ENCODE results near the gene ANKRD40.
"Not testable (repeated sequence)": the region's sequence is repeated elsewhere in the genome, so short reads cannot be mapped to it uniquely, and the experiment has no call there.

The ANKRD40 gene

GRCh38 chr17:50728881-50729765 is 21.4 kb upstream of the ANKRD40 start:
- H3K79me2 ChIP-seq (ENCODE audit: low read length) = peaks cover 100% of the 10 kb centered on the region
- H3K36me3 ChIP-seq (replicated peaks; ENCODE audit: low read depth, low read length) = peaks cover 16% of the 10 kb centered on the region
- H3K4me1 ChIP-seq (ENCODE audit: low read length) = peaks cover 16% of the 10 kb centered on the region; the same call in 1 of the 2 replicates
- no peaks in the 10 kb centered on the region for H3K27me3 ChIP-seq (ENCODE audit: low read depth, low read length)
- no peak overlapping the region for H2AFZ ChIP-seq (ENCODE audit: low read depth, low read length)
- H3K4me2 ChIP-seq (ENCODE audit: low read length) = no peak overlapping the region
- TF ChIP-seq EZH2phosphoT487 (IDR thresholded peaks at IDR 0.05; ENCODE audit: low read depth) (no peak), CTCF (IDR thresholded peaks at IDR 0.05; ENCODE audit: low read depth, low read length) (no peak)
- H3K27ac ChIP-seq (ENCODE audit: low read length) = no peak overlapping the region
- peaks cover 91% of the 10 kb centered on the region for H4K20me1 ChIP-seq (ENCODE audit: insufficient read depth, low read length)
- H3K9me3 ChIP-seq (ENCODE audit: insufficient read depth, low read length) = no peaks in the 10 kb centered on the region
- H3K9ac ChIP-seq (ENCODE audit: low read length) = no peak overlapping the region
- H3K4me3 ChIP-seq (ENCODE audit: low read length) = no peak overlapping the region

GRCh38 chr17:50728112-50728429 is 20.4 kb upstream of the ANKRD40 start:
- TF ChIP-seq EZH2phosphoT487 (IDR thresholded peaks at IDR 0.05; ENCODE audit: low read depth) (no peak), CTCF (IDR thresholded peaks at IDR 0.05; ENCODE audit: low read depth, low read length) (no peak)
- Histone ChIP-seq H4K20me1 (ENCODE audit: insufficient read depth, low read length) (peaks cover 97% of the 10 kb centered on the region), H3K36me3 (replicated peaks; ENCODE audit: low read depth, low read length) (peaks cover 21% of the 10 kb centered on the region)

GRCh38 chr17:50725769-50726655 is 18.3 kb upstream of the ANKRD40 start:
- Histone ChIP-seq H3K9me3 (ENCODE audit: insufficient read depth, low read length) (no peaks in the 10 kb centered on the region), H3K36me3 (replicated peaks; ENCODE audit: low read depth, low read length) (peaks cover 26% of the 10 kb centered on the region), H3K4me2 (ENCODE audit: low read length) (no peak overlapping the region), H3K27ac (ENCODE audit: low read length) (no peak overlapping the region), H3K79me2 (ENCODE audit: low read length) (peaks cover 100% of the 10 kb centered on the region), H3K4me3 (ENCODE audit: low read length) (no peak overlapping the region), H3K9ac (ENCODE audit: low read length) (no peak overlapping the region), H2AFZ (ENCODE audit: low read depth, low read length) (no peak overlapping the region), H3K4me1 (ENCODE audit: low read length) (peaks cover 19% of the 10 kb centered on the region), H4K20me1 (ENCODE audit: insufficient read depth, low read length) (peaks cover 97% of the 10 kb centered on the region), H3K27me3 (ENCODE audit: low read depth, low read length) (no peaks in the 10 kb centered on the region)
- TF ChIP-seq CTCF (IDR thresholded peaks at IDR 0.05; ENCODE audit: low read depth, low read length) (no peak), EZH2phosphoT487 (IDR thresholded peaks at IDR 0.05; ENCODE audit: low read depth) (no peak)

More at GRCh38 chr17:50728112-50728429, 20.4 kb upstream of the ANKRD40 start:
- H3K9me3 ChIP-seq (ENCODE audit: insufficient read depth, low read length) = no peaks in the 10 kb centered on the region
- peaks cover 20% of the 10 kb centered on the region for H3K4me1 ChIP-seq (ENCODE audit: low read length)
- no peak overlapping the region for H3K27ac ChIP-seq (ENCODE audit: low read length)
- no peak overlapping the region for H2AFZ ChIP-seq (ENCODE audit: low read depth, low read length)
- no peak overlapping the region for H3K9ac ChIP-seq (ENCODE audit: low read length)
- H3K27me3 ChIP-seq (ENCODE audit: low read depth, low read length) = no peaks in the 10 kb centered on the region
- H3K4me2 ChIP-seq (ENCODE audit: low read length) = no peak overlapping the region
- peaks cover 100% of the 10 kb centered on the region for H3K79me2 ChIP-seq (ENCODE audit: low read length)
- H3K4me3 ChIP-seq (ENCODE audit: low read length) = no peak overlapping the region

- H3K9me3 ChIP-seq (ENCODE audit: insufficient read depth, low read length); H3K4me2 ChIP-seq (ENCODE audit: low read length); H3K4me3 ChIP-seq (ENCODE audit: low read length); H3K9ac ChIP-seq (ENCODE audit: low read length); H3K27me3 ChIP-seq (ENCODE audit: low read depth, low read length); H3K27ac ChIP-seq (ENCODE audit: low read length); H2AFZ ChIP-seq (ENCODE audit: low read depth, low read length): not testable (repeated sequence)
- Histone ChIP-seq H4K20me1 (ENCODE audit: insufficient read depth, low read length) (peaks cover 97% of the 10 kb centered on the region), H3K79me2 (ENCODE audit: low read length) (peaks cover 100% of the 10 kb centered on the region), H3K36me3 (replicated peaks; ENCODE audit: low read depth, low read length) (peaks cover 26% of the 10 kb centered on the region), H3K4me1 (ENCODE audit: low read length) (peaks cover 19% of the 10 kb centered on the region)
These were observed 16.9 kb upstream of the ANKRD40 start for GRCh38 chr17:50724622-50725021.

Measured in OCI-LY3 (cell line).